ENCODE results near the gene AKNA.

The AKNA gene

DNA sequence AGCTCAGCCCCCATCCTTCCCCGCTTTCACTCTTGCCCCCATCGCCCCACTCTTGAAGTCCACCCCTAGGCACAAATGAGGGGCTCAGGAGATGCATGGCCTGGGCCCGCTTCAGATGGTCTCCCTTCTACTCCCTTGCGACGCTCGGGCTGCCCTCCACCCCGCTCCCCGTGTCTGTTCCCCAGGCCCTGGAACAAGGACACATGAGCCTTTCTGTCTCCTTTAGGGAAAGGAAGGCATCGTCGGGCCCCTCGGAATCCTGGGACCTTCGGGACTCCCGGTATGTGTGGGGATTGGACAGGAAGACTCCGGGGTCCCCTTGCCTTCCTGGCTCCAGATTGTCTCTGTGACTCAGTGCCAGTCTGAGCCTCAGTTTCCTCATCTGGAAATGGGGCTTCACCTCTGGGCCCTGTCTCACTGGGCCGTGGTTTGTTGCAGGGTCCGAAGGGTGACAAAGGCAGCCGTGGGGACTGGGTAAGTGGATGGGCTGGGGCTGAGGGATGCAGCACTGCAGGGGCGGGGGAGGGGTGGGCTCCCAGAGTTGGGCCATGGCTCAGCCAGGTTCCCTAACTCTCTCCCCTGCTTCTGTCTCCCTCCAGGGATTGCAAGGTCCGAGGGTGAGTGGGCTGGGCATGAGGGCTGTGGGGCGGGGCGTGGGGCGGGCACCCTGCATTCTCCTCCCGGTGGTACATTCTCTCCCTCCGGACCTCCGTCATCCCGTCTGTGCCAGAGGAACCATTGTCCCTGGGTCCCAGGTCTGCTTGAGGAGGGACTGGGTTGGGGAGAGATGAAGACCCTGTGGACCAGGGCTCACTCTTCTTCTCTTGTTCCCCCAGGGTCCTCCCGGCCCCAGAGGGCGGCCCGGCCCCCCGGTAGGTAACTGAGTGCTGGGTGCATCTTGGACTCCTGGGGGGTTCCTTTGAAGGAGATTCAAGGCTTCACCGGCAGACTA is 86.7 kb downstream of the AKNA start:
- DNase-seq, result no peak

DNA sequence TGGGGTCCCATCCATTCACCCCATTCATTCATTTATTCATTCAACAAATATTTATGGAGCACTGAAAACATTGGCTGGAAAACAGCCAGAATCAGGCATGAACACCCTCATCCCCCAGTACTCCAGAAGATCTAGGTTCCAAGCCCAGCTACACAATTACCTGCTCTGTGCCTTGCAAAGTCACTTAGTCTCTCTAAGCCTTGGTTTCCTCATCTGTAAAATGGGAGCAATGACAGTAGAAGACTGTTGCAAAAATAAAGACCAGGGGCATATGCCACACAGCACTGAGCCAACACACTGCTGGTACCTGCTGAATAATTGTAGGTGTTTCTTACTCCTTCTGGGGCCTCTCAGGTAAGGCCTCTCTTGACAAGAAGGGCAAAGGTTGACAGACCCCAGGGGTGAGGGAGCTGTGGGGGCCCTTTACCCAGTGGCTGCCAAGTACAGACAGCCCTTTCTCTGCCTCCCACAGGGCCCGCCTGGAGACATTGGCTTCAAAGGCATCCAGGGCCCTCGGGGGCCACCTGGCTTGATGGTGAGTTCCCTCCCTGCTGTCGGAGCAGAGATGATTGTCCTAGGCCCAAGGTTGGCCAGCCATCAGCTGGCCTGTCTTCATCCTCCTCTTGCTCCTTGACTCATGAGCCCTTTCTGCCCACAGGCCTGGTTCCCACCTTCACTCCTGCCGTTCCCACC is 87.5 kb downstream of the AKNA start:
- no peak for DNase-seq

DNA sequence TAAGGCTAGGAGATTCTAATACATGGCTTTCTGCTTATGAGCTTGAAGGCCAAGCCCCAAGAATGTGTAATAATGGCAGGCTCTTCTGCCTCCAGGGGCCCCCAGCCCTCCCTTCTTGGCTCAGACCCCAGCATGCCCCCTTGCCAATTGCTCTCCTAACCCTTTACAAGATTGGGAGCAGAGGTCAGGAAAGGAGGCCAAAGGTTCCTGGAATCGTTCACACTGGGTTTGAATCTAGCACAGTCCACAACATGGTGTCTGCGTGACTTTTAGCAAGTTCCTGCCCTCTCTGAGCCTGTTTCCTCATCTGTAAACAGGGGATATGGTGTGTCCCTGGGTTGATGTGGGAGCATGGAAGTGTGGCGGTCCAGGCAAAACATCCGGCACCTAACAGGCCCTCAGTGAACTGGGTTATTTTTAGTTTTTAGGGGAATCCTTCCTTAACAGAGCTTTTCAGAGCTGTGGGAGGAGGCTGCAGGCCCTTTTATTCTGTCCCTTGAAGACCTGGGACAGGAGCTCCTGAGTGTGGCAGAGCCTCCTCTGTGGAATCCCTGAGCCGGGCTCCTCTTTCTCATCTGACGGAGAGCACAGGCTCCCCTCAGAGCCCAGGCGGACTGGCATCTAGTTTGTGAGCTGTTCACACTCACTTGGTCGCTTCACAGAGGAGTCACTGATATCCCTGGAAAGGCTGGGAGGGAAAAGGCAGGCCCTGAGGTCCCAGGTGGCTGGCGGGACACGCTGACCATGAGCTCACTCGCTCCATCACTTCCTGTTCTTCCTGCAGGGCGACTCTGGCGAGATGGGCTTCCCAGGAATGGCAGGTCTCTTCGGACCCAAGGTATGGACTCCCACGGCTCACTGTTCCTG is 88.3 kb downstream of the AKNA start:
- no peak for DNase-seq

DNA sequence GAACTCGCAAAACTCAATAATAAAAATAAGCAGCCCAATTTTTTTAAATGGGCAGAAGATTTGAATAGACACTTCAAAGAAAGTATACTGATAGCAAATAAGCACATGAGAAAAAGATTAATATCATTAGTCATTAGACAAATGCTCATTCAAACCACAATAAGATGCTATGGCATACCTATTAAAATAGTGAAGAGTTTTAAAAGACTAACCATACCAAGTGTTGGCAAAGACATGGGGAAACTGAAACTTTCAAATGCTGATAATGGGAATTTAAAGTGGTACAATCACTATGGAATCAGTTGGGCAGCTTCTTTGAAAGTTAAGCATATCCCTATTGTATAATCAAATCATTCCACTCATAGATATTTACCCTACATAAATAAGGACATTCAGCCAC is 91.4 kb downstream of the AKNA start:
- no peak for DNase-seq

DNA sequence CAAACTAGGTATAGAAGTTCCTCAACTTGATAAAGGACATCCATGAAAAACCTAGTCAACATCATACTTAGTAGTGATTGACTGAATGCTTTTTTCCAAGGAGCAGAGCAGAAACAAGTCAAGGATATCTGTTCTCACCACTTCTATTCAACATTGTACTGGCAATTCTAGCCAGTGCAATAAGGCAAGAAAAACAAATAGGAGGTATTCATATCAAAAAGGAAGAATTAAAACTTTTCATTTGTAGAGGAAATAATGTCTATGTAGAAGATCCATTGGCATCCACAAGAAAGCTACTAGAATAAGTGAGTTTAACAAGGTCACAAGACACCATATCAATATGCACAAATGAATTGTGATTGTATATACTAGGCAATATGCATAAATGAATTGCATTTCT is 93.1 kb downstream of the AKNA start:
- DNase-seq, result no peak

DNA sequence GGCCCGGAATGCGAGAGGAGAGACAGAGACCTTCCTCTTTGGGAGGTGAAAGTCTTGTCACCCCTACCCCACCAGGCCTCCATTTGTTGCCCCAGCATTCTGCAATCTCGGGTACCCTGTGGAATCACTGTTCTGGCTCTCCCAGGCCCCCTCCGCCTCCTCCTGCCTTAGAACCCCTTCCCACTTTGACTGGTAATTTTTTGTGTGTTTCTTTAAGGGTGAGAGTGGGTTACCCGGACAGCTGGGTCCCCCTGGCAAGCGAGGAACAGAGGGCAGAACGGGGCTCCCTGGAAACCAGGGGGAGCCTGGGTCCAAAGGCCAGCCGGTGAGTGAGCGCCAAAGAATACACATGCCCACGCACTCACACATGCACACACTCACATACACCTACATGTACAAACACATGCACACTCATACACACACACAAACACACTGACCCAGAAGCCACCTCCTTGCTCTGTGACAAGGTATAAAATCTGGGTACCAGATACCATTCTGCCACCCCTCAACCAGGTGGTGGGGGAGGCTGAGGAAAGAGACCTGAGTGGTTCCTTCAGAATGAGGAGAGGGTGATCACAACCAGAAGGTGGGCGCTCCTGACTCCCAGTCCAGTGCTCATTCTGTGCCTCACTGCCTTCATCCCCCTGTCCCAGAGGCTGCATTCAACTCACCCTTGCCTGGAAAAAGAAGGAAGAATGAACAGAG is 95.7 kb downstream of the AKNA start:
- DNase-seq, result no peak

DNA sequence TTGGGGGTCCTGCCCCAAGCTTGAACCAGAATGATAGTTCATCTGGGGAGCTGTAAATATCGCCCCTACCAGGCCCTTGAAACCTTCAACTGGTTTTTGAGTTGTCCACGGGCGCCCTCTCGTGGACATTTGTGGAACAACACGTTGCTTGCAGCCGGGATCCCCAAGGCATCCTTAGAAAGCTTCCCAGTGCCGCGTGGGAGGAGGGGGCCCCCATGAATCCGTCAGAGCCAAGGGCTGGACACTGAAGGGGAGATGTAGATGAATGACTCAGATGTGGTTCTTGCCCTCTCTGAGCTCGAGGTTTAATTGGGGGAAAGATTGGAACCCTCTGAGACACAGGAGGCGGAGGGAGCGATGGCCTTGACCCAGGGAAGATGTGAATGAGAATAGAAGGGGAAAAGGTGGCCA is 96.7 kb downstream of the AKNA start:
- DNase-seq, result peak; percentile 92

DNA sequence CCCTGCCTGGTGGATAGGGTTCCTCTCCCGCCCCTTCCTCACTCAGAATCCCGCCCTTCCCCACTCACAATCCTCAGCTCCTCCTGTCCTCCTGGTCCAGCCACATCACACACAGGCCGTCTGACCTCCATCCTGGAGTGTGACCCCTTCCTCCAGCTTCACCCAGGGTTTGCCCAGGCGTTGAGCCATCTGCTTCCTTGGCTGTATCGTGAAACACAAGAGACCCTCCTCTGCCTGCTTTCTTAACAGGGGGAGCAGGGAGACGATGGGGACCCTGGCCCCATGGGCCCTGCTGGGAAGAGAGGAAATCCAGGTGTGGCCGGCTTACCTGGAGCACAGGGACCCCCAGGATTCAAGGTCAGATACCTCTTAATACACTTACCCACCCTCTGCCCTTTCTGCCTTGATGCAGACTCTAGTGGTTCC is 97.2 kb downstream of the AKNA start:
- DNase-seq, result no peak

DNA sequence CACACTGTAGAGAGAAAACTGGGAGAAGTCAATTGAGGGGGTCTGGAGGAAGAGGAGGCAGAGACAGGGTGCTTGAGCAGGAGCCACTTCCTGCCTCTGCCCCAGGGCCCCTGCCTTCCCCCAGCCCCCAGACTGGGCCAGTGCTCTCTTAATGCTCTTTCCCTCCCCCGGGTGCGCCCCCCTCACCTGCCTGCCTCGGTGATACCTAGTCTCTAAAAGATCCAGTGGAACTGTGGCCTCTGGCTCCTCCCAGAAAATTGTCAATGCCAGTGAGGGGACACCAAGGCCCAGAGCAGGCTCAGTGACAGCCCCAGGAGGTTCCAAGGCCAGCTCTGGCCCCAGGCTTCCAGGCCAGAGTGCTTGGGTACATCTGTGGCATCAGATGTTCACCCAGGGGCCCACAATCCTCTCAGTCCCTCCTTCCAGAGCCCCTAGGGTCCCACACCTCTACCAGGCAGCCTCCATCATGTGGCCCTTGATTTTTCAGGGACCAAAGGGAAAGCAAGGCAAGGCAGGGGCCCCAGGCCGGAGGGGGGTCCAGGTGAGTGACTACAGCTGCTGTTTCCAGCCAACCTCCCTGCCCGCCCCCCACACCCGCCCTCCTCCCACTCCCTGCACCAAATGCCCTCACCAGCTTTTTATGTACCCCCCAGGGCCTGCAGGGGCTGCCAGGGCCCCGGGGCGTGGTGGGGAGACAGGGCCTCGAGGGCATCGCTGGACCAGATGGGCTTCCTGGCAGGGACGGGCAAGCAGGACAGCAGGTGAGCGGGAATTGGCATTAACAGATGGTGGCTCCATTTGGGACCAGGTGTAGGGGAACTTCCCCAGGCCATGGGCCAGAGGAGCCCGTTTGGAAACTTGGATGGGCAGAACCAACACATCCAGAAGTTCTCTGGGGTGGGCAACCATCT is 98.0 kb downstream of the AKNA start:
- no peak for DNase-seq

DNA sequence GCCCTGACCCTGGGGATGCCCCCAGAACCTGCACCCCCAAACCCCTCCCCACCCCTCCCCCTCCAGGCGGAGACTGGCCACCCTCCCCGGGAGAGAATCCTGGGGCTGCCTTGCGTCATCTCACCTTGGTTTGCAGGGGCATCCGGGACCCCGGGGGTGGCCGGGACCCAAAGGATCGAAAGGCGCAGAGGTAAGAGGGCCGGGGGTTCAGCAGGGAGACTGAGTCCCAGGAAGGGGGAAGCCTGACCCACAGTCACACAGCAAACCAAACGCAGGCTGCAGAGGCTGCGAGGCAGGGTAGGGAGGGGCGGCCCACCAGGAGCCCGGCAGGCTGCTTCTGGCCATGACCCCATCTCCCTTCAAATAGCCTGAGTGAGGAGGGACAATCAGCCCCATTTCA is 98.7 kb downstream of the AKNA start:
- DNase-seq, result no peak

DNA sequence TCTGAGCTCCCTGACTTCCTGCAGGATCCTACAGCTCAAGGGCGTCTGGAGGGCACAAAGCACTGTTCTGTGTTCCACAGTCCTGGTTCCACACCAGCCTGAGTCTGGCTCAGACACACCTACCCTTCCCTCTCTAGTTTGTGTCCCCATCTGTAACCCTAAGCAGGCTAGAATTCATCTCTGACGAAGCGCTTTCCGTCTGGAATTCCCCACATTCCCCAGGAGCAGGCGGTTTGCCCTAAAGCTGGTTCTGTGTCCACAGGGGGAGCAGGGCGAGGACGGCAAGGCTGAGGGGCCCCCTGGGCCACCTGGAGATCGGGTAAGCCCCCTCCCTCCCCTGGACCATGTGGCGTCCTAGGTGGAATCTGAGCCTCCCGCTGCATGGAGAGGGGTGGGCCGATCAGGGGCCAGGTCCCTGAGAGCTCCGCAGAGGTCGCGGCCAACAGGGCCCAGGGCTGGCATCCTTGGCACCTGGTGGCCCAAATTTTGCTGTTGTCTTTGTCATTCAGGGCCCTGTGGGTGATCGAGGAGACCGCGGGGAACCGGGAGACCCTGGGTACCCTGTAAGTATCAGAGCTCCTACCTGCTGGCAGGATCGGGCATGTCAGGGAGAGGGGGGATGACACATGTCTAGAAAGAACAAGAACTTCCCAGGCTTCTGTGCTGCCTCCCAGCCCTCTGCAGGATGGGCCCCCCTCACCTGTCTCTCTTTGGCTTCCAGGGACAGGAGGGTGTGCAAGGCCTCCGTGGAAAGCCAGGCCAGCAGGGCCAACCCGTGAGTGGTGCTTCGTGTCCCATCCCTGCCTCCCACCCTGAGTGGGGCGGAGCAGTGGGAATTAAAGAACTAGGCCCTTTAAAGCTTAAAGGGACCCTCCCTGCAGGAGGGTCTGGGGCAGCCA is 99.3 kb downstream of the AKNA start:
- DNase-seq, result peak; percentile 72

DNA sequence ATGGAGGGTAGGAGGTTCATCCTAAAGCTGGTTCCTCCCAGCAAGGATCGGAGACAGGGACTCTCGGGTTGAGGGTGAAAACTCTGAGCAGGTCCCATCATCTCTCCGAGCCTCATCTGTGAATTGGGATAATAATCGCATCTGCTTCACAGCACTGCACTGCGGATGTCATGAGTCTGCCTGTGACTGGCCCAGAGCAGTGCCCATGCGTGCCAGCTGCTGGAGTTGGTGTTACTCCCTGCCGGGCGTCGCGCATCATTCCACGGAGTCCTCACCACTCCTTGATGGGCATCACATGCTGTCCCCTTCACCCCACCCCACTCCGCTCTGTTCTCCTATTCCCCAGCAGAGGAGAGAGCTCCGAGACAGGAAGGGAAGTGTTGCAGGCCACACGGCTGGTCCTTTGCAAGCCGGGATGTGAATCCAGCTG is 100.0 kb downstream of the AKNA start:
- DNase-seq, result no peak

DNA sequence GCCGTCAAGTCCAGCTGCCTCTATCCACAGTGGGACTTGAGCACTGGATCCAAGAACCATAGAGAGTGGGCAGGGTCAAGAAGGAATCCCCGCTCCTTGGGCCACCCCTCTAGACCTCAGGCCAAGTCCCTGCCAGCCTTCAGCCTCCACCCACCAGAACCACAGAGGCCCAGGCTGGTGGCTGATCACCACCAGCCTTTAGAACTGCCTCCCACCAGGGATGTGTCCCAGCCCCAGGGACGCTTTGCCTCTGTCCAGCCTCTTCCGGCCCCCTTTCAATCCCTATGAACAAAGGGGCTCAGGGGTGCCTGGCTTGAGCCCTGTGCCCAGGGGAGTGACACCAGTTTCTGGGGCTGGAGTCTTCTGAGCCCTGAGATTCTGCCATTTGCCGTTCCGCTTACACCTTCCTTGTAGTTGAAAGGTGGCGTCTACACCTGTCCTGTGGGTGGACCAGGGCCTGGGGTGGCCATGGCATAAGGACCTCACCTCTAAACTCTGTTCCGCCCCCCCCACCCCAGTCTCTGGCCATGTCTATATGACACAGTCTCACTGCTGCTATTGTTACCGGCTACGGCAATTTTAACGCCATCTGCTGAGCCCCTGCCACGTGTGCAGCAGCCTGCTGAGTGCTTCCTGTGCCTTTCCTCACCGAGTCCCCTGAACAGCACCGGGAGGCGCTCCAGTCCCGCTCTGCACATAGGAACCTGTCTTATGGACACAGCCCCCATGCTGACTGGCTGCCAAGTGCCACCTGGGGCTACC is 100.6 kb downstream of the AKNA start:
- DNase-seq, result peak; percentile 62

DNA sequence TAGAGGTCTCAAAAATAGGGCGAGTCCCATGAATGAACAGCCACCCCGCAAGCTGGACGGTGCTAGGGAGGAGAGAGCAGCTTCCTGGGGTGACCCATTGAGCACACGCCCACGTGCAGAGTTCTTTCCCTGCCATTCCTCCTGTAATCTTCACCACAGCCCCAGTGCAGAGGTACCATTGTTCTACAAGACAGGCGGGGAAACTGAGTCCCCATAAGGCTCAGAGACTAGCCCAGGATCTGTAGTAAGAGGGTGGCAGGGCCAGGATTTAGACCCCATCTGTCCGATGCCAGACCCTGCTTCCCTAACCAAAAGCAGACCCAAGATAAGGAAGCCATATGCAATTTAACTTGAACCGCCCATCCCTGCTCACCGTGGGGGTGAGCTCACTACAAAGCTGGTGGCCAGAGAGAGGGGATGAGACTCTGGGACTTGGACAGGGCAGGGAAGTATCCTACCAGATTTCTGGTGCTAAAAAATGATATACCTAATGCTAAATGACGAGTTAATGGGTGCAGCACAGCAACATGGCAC is 101.6 kb downstream of the AKNA start:
- no peak for DNase-seq

DNA sequence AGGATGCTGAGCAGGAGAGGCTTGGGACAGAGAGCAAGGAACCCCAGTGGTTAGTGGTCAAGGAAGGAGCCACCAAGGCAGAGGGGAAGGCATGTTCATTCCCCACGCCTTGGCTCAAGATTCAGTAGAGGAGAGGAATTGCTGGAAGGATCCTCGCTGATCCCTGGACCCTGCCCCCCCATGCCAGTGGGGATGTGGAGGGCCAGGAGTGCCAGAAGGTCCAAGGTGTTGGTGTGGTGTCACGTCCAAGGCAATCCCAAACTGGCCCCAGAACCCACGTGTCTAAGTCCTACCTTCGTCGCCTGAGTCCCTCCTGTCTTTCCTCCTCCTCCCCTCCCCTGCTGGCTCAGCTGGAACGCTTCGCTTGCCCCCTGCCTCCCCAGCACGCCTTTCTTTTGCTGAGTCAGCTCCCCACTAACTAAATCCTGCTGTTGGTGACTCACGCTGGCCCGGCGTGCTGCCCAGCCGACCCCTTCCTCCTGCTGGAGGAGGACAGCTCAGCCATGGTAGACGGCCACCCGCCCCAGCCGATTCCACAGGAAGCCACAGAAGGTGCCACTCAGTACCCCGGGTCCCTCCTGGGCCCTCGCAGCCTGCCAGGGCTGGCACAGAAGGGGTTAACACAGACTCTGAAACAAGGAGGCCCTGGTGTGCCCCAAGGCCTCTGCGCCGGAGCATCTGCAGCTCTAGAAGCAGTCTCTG is 102.5 kb downstream of the AKNA start:
- peak; percentile 81 for DNase-seq

DNA sequence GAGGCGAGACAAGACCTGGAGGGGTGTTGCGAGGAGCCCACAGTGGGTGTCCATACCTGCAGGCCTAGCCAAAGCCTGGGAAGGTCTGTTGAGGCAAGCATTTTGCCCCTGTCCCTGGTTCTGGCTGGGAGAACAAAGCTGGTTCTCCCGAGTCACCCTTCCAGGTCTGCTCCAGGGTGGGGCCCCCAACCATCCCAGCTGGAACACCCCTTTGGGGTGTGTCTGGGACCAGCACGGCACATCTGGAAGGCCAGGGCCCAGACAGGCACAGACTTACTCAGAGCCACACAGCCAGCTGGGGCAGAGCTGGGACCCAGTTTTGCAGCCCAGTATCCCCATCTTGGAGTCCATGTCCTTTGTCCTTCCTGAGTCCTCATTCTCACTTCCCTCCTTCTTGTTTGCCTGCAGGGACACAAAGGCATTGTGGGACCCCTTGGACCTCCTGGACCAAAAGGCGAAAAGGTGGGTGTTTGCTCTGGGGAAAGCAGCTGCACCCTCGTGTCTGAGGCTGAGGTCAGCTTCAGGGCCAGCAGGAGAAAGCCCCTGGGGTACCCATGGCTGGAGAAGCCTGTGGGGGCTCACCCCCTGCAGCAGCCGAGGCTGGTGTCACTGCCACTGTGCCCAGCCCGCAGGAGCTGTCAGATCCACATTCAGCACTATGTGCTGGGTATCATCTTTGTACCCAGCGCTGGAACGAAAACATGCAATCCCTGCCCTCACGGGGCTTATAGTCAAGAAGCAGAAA is 103.3 kb downstream of the AKNA start:
- DNase-seq, result no peak

All from eye (tissue), 1 donor.